HG03064 (cell line): ENCODE data around the gene TRIM48.
"Not testable (repeated sequence)": the region's sequence is repeated elsewhere in the genome, so short reads cannot be mapped to it uniquely, and the experiment has no call there.

Source experiments
- ATAC-seq: cut with Tn5 transposase; IDR thresholded peaks from one replicate; pipeline ENCODE4 v1.9.1; 2021; ENCODE audit warnings: low read depth; ENCODE audit not compliant: unreplicated experiment

TRIM48 gene

GRCh38 chr11:55261855-55262254 is at the start of gene TRIM48:
Gene TRIM48, plus strand, starts transcription at chr11:55262155. Its CDS starts 113 bp downstream, at chr11:55262268.
- ATAC-seq, result not testable (repeated sequence)

GRCh38 chr11:55238316-55238715 is 23.6 kb upstream of the TRIM48 start:
- not testable (repeated sequence) for ATAC-seq

GRCh38 chr11:55263081-55263480 is 1.1 kb downstream of the TRIM48 start:
- no peak for ATAC-seq
